Osteoblast (primary cell): Measurements from ENCODE around the gene CACNA1D. TPM values are rescaled to one million over a fixed set of nuclear protein-coding genes. Genes with fewer than 3 reads are reported as not detected.

Source experiments
- DNase-seq: peaks from one replicate; pipeline ENCODE4 v3.0.0; 2011; ENCODE audit warnings: low spot score, mixed read lengths; ENCODE audit not compliant: insufficient read length; ENCODE audit errors: missing footprints
- H2AFZ ChIP-seq: 2 replicates; pipeline ENCODE4 v1.6.0; 2011; ENCODE audit warnings: mild to moderate bottlenecking, low read length
- H3K27ac ChIP-seq: 2 replicates; pipeline ENCODE4 v1.5.1; 2011; ENCODE audit warnings: mild to moderate bottlenecking, low read depth, low read length, moderate library complexity
- H3K27me3 ChIP-seq: 2 replicates; pipeline ENCODE4 v1.6.0; 2012; ENCODE audit warnings: mild to moderate bottlenecking, control low read depth, inconsistent platforms, low read length, moderate library complexity; ENCODE audit not compliant: insufficient read depth
- H3K36me3 ChIP-seq: 2 replicates; pipeline ENCODE4 v1.5.1; 2011; ENCODE audit warnings: mild to moderate bottlenecking, low read length, control low read depth, moderate library complexity; ENCODE audit not compliant: insufficient read depth
- H3K4me1 ChIP-seq: 2 replicates; pipeline ENCODE4 v1.5.1; 2011; ENCODE audit warnings: mild to moderate bottlenecking, low read length, control low read depth, moderate library complexity; ENCODE audit not compliant: insufficient read depth
- H3K4me2 ChIP-seq: 2 replicates; pipeline ENCODE4 v1.6.0; 2011; ENCODE audit warnings: mild to moderate bottlenecking, low read length; ENCODE audit not compliant: insufficient read depth
- H3K4me3 ChIP-seq: fragments of 200-600 bp; sonication (generic); 3 replicates; pipeline ENCODE4 v1.5.1; 2012; ENCODE audit warnings: mild to moderate bottlenecking, low read length, inconsistent platforms; ENCODE audit not compliant: insufficient read depth
- H3K79me2 ChIP-seq: 2 replicates; pipeline ENCODE4 v1.6.0; 2012; ENCODE audit warnings: mild to moderate bottlenecking, low read length, control low read depth, inconsistent platforms; ENCODE audit not compliant: insufficient read depth
- H3K9me3 ChIP-seq: 2 replicates; pipeline ENCODE4 v1.5.1; 2011; ENCODE audit warnings: low read depth, low read length, control low read depth
- H4K20me1 ChIP-seq: 2 replicates; pipeline ENCODE4 v1.6.0; 2012; ENCODE audit warnings: mild to moderate bottlenecking, low read length, control low read depth; ENCODE audit not compliant: insufficient read depth
- CTCF ChIP-seq: IDR thresholded peaks from 2 replicates; pipeline ENCODE4 v1.5.1; 2011; ENCODE audit warnings: mild to moderate bottlenecking, low read depth, low read length, moderate library complexity; ENCODE audit errors: extremely low read depth
- total RNA-seq: library from RNA; depleted of rRNA; stranded (reverse); fragments of >200 nt; gene quantifications from 2 replicates; pipeline ENCODE4 v1.2.3, GENCODE V29; 2012

Gene CACNA1D
- total RNA-seq, 1 donor, result under 0.01 TPM

- H2AFZ ChIP-seq, result no peak overlapping the region
- no peak overlapping the region for H3K4me2 ChIP-seq
- H3K4me3 ChIP-seq, result no peak overlapping the region
- H4K20me1 ChIP-seq, result no peaks in the 10 kb centered on the region
- no peaks in the 10 kb centered on the region for H3K79me2 ChIP-seq
- no peaks in the 10 kb centered on the region for H3K9me3 ChIP-seq
- TF ChIP-seq CTCF, result no peak
- H3K4me1 ChIP-seq, result no peaks in the 10 kb centered on the region
- DNase-seq, result no peak
- no peak overlapping the region for H3K27ac ChIP-seq
- peaks cover 2% of the 10 kb centered on the region for H3K27me3 ChIP-seq
- H3K36me3 ChIP-seq, result no peaks in the 10 kb centered on the region
Observed at GRCh38 chr3:53700441-53700840, 206.0 kb downstream of the CACNA1D start.

GRCh38 chr3:53702776-53703530 lies 208.5 kb downstream of the CACNA1D start:
- H3K4me2 ChIP-seq, result no peak overlapping the region
- H3K9me3 ChIP-seq, result no peaks in the 10 kb centered on the region
- peaks cover 4% of the 10 kb centered on the region for H3K27me3 ChIP-seq
- no peaks in the 10 kb centered on the region for H3K36me3 ChIP-seq
- H4K20me1 ChIP-seq, result no peaks in the 10 kb centered on the region
- DNase-seq, result no peak
- no peaks in the 10 kb centered on the region for H3K79me2 ChIP-seq
- H3K4me1 ChIP-seq, result no peaks in the 10 kb centered on the region
- no peak overlapping the region for H2AFZ ChIP-seq
- TF ChIP-seq CTCF, result no peak
- no peak overlapping the region for H3K27ac ChIP-seq
- H3K4me3 ChIP-seq, result no peak overlapping the region

GRCh38 chr3:53703630-53704362 lies 209.4 kb downstream of the CACNA1D start:
- H3K36me3 ChIP-seq, result no peaks in the 10 kb centered on the region
- DNase-seq, result no peak
- no peaks in the 10 kb centered on the region for H3K9me3 ChIP-seq
- H4K20me1 ChIP-seq, result no peaks in the 10 kb centered on the region
- no peak for TF ChIP-seq CTCF
- no peak overlapping the region for H2AFZ ChIP-seq
- no peak overlapping the region for H3K4me2 ChIP-seq
- H3K4me1 ChIP-seq, result no peaks in the 10 kb centered on the region
- H3K27me3 ChIP-seq, result peaks cover 4% of the 10 kb centered on the region
- no peaks in the 10 kb centered on the region for H3K79me2 ChIP-seq
- no peak overlapping the region for H3K27ac ChIP-seq
- H3K4me3 ChIP-seq, result no peak overlapping the region

- no peak overlapping the region for H2AFZ ChIP-seq
- H3K79me2 ChIP-seq, result no peaks in the 10 kb centered on the region
- no peaks in the 10 kb centered on the region for H3K4me1 ChIP-seq
- no peak overlapping the region for H3K27ac ChIP-seq
- no peak for DNase-seq
- H3K27me3 ChIP-seq, result peaks cover 4% of the 10 kb centered on the region
- no peaks in the 10 kb centered on the region for H3K36me3 ChIP-seq
- TF ChIP-seq CTCF, result no peak
- no peak overlapping the region for H3K4me2 ChIP-seq
- H3K9me3 ChIP-seq, result no peaks in the 10 kb centered on the region
- H4K20me1 ChIP-seq, result no peaks in the 10 kb centered on the region
- H3K4me3 ChIP-seq, result no peak overlapping the region
Observed at GRCh38 chr3:53704363-53704725, 209.9 kb downstream of the CACNA1D start.
